Naive thymus-derived CD4-positive, alpha-beta T cell (primary cell): Measurements from ENCODE around the gene PRPF19. TPM values are rescaled to one million over a fixed set of nuclear protein-coding genes. Genes with fewer than 3 reads are reported as not detected.

Experiments used
- ATAC-seq: fragments of 150-1000 bp; cut with Tn5 transposase; 2 replicates; pipeline ENCODE4 v1.10.0; 2021; ENCODE audit warnings: mild to moderate bottlenecking, moderate library complexity
- CTCF ChIA-PET: fragments of 350-600 bp; sonication (Branson Sonifier 250); formaldehyde crosslinking; loops from one replicate; lab custom pipeline; 2021; ENCODE audit warnings: antibody characterized with exemption; lab: Charles Lee
- POLR2A ChIA-PET: fragments of 350-600 bp; sonication (Branson Sonifier 250); formaldehyde crosslinking; loops from one replicate; lab custom pipeline; 2021; ENCODE audit warnings: antibody characterized with exemption, inconsistent platforms; lab: Charles Lee
- DNase-seq, 9 donors: peaks; one replicate each; pipeline versions ENCODE4 v3.0.0 to v3.0.0-alpha.2; 2020 to 2022; ENCODE audit warnings: mixed read lengths in 1 of 9
- H3K27ac ChIP-seq: one replicate; pipeline ENCODE4 v1.7.0; 2013; ENCODE audit warnings: mild to moderate bottlenecking, low read depth, low read length, moderate library complexity
- H3K27me3 ChIP-seq, 2 donors: one replicate each; pipeline ENCODE4 v1.7.0; 2013; ENCODE audit warnings: low read length in 2 of 2, mild to moderate bottlenecking in 2 of 2, moderate library complexity in 2 of 2; ENCODE audit not compliant: control insufficient read depth in 2 of 2, insufficient read depth in 2 of 2
- H3K36me3 ChIP-seq, 3 experiments: 1 replicate in 2 of 3; 2 replicates in 1 of 3; pipeline ENCODE4 v1.7.0; 2013; ENCODE audit warnings: low read length in 3 of 3, mild to moderate bottlenecking in 3 of 3, moderate library complexity in 1 of 3; ENCODE audit not compliant: insufficient read depth in 3 of 3, control insufficient read depth in 2 of 3
- H3K4me1 ChIP-seq, 2 donors: one replicate each; pipeline ENCODE4 v1.7.0; 2013; ENCODE audit warnings: low read length in 2 of 2, mild to moderate bottlenecking in 2 of 2, moderate library complexity in 1 of 2; ENCODE audit not compliant: control insufficient read depth in 2 of 2, insufficient read depth in 2 of 2
- H3K4me3 ChIP-seq: 2 replicates; pipeline ENCODE4 v1.7.0; 2013; ENCODE audit warnings: mild to moderate bottlenecking, low read length
- H3K9me3 ChIP-seq, 3 experiments: 1 replicate in 2 of 3; 2 replicates in 1 of 3; pipeline ENCODE4 v1.7.0; 2013; ENCODE audit warnings: low read length in 3 of 3; ENCODE audit not compliant: control insufficient read depth in 2 of 3
- H3K27ac Mint-ChIP-seq, 9 donors: one replicate each; pipeline ENCODE4 v1.8.0; 2020 to 2022; ENCODE audit warnings: mixed read lengths in 9 of 9, mild to moderate bottlenecking in 8 of 9, moderate library complexity in 5 of 9, inconsistent platforms in 2 of 9
- H3K27me3 Mint-ChIP-seq, 5 donors: one replicate each; pipeline ENCODE4 v1.8.0; 2021 to 2022; ENCODE audit warnings: mixed read lengths in 5 of 5, mild to moderate bottlenecking in 1 of 5
- H3K36me3 Mint-ChIP-seq, 5 donors: one replicate each; pipeline ENCODE4 v1.8.0; 2020 to 2022; ENCODE audit warnings: mixed read lengths in 5 of 5, mild to moderate bottlenecking in 3 of 5, inconsistent platforms in 1 of 5
- H3K4me1 Mint-ChIP-seq, 7 donors: one replicate each; pipeline ENCODE4 v1.8.0; 2020 to 2022; ENCODE audit warnings: mixed read lengths in 7 of 7, mild to moderate bottlenecking in 3 of 7, inconsistent platforms in 1 of 7
- H3K4me3 Mint-ChIP-seq, 10 donors: one replicate each; pipeline ENCODE4 v1.8.0; 2020 to 2022; ENCODE audit warnings: mild to moderate bottlenecking in 10 of 10, mixed read lengths in 10 of 10, moderate library complexity in 6 of 10, inconsistent platforms in 2 of 10
- H3K9me3 Mint-ChIP-seq, 11 donors: one replicate each; pipeline ENCODE4 v1.8.0; 2020 to 2022; ENCODE audit warnings: mixed read lengths in 11 of 11, mild to moderate bottlenecking in 4 of 11, inconsistent platforms in 1 of 11, moderate library complexity in 1 of 11
- intact Hi-C, 2 donors: fragments of 100-400 bp; cut with micrococcal nuclease; formaldehyde crosslinking; loops; one replicate each; pipeline ENCODE4 v1.15.1; 2023
- polyA plus RNA-seq, 2 donors: library from polyadenylated mRNA; unstranded; fragments of 300-500 nt; fragmentation: Illumina TruSeq; gene quantifications; one replicate each; pipeline ENCODE4 v1.2.3, GENCODE V29; 2021
- total RNA-seq, 6 experiments: library from RNA in 5 of 6; stranded (reverse) in 5 of 6; gene quantifications; 1 replicate in 5 of 6; 2 replicates in 1 of 6; pipeline ENCODE4 v1.2.3 and lab custom pipeline; 2021 to 2026

Gene PRPF19
- total and polyA plus RNA-seq, 7 experiments from 2014 or later, result 17.9 to 139 (median 76.6) TPM

DNA sequence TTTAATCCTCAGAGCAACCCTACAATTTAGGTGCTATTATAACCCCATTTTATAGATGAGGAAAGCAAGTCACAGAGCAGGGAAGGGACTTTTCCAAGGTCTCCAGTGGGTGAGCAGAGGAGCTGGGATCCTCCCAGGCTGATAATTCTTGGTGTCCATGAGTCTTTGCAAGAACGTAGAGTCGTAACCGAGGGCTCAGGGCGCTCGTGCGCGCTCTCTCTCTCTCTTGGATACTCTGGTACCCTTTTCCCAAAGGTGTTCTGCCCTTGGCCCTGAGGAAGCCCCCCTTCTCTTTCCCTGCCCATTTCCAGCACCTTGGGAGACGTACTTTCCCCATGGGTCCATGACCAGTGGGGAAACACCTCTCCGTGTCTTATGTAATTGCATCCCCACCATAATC is 44.2 kb downstream of the PRPF19 start:
- CTCF ChIA-PET, result no interaction called here
- POLR2A ChIA-PET, result no interaction called here
- ATAC-seq (no peak), DNase-seq (no peak)
- intact Hi-C loops, result no loop called here
- no peak overlapping the region for H3K4me3 ChIP-seq
- peaks cover 0 to 2% (median 0%) of the 10 kb centered on the region in 11 donors for H3K9me3 Mint-ChIP-seq
- H3K9me3 ChIP-seq, result no peaks in the 10 kb centered on the region
- peaks cover 0 to 3% (median 0%) of the 10 kb centered on the region in 5 donors for H3K27me3 Mint-ChIP-seq
- peaks cover 7 to 10% of the 10 kb centered on the region in 2 donors for H3K4me1 ChIP-seq
- H3K4me3 Mint-ChIP-seq, result no peak overlapping the region
- no peaks in the 10 kb centered on the region for H3K36me3 Mint-ChIP-seq
- H3K27ac Mint-ChIP-seq, result no peak overlapping the region
- no peaks in the 10 kb centered on the region for H3K36me3 ChIP-seq
- H3K27ac ChIP-seq, result no peak overlapping the region
- peaks cover 12 to 18% (median 15%) of the 10 kb centered on the region in 7 donors for H3K4me1 Mint-ChIP-seq
- H3K27me3 ChIP-seq, result no peaks in the 10 kb centered on the region

DNA sequence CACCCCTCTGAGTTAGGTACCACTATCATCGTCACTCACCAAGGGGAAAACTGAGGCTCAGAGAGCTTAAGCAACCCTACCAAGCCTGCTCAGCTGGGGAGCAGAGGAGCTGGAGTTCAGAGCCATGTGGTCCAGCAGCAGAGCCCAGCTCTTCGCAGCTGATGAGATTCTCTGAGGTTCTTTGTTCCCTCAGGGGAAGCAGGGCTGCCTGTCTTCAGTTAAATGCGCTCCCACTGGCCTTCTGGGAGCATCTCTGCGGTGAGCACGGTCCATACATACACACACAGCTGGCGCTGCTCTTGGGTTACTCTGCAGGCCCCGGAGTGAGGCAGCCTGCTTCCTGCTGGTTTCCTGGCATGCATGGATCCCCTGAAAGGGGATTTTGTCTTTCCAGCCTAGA is 45.4 kb downstream of the PRPF19 start:
- Histone ChIP-seq H3K27me3 (no peaks in the 10 kb centered on the region), H3K4me3 (no peak overlapping the region), H3K36me3 (no peaks in the 10 kb centered on the region), H3K4me1 (peaks cover 7% of the 10 kb centered on the region in 2 donors), H3K27ac (no peak overlapping the region), H3K9me3 (no peaks in the 10 kb centered on the region)
- no peak overlapping the region for H3K4me3 Mint-ChIP-seq
- H3K9me3 Mint-ChIP-seq, result peaks cover 0 to 2% (median 0%) of the 10 kb centered on the region in 11 donors
- peaks cover 0 to 5% (median 0%) of the 10 kb centered on the region in 5 donors for H3K27me3 Mint-ChIP-seq
- H3K36me3 Mint-ChIP-seq, result no peaks in the 10 kb centered on the region
- ChIA-PET CTCF (no interaction called here), POLR2A (no interaction called here)
- intact Hi-C loops, result no loop called here
- no peak for ATAC-seq
- no peak overlapping the region for H3K27ac Mint-ChIP-seq
- H3K4me1 Mint-ChIP-seq, result peaks cover 12 to 18% (median 15%) of the 10 kb centered on the region in 7 donors
- no peak for DNase-seq

DNA sequence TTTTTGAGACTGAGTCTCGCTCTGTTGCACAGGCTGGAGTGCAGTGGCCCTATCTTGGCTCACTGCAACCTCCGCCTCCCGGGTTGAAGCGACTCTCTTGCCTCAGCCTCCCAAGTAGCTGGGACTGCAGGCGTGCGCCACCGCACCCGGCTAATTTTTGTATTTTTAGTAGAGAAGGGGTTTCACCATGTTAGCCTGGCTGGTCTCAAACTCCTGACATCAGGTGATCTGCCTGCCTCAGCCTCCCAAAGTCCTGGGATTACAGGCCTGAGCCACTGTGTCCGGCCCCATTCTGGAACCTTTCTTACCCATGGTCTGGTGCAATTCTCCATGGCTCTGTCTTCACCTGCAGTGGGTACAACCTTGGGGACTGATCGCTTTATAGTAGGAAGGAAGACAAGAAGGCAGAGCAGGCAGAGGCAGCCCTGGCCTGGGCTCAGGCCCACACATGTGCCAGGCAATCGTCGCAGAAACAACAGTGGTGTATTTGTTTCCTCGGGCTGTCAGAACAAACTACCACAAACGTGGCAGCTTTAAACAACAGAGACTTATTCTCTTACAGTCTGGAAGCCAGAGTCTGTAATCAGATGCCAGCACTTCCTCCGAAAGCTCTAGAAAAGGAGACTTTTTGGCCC is 46.7 kb downstream of the PRPF19 start:
- H3K27ac Mint-ChIP-seq, result peak overlapping the region in 5 of 9 donors; percentile 10 to 59 (median 18)
- ChIA-PET CTCF (no interaction called here), POLR2A (no interaction called here)
- peaks cover 0 to 2% (median 0%) of the 10 kb centered on the region in 11 donors for H3K9me3 Mint-ChIP-seq
- Histone ChIP-seq H3K4me3 (no peak overlapping the region), H3K27me3 (no peaks in the 10 kb centered on the region), H3K9me3 (no peaks in the 10 kb centered on the region), H3K36me3 (no peaks in the 10 kb centered on the region), H3K4me1 (peaks cover 7% of the 10 kb centered on the region in 2 donors), H3K27ac (no peak overlapping the region)
- intact Hi-C loops, result no loop called here
- DNase-seq (no peak), ATAC-seq (no peak)
- no peak overlapping the region for H3K4me3 Mint-ChIP-seq
- H3K27me3 Mint-ChIP-seq, result peaks cover 0 to 2% (median 0%) of the 10 kb centered on the region in 5 donors
- H3K4me1 Mint-ChIP-seq, result peaks cover 13 to 22% (median 19%) of the 10 kb centered on the region in 7 donors
- H3K36me3 Mint-ChIP-seq, result no peaks in the 10 kb centered on the region

DNA sequence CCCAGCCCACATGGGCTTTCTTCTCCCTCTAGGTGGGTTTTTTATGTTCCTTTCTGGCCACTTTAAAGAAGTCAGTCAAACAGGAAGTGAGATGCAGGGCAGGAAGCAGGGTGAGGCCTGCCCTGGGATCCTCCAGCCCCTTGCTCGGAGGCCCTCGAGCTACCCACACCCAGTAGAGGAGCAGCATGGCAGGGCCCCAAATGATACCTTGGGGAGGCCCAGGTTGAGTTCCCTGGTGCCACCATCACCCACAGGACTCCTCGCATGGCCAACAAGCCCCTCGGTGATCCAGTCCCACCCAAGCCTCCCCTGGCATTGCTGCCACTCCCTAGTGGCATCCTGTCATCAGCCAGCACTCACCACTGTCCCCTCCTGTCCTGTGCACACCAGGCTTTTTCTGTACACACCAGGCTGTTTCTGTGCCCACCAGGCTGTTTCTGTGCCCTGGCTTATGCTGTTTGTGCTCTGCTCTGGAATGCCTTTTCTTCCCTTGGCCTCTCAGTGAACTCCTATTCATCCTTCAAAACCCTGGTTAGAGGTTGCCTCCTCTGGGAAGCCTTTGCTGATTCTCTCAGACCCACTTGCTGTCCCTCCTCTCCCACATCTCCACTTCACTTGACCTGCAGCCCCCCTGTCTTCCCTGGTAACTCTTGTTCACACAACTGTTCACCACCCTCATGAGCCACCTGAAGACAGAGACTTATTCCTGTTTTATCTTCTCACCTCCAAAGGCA is 47.5 kb downstream of the PRPF19 start:
- ATAC-seq, result peak; percentile 45
- no peak for DNase-seq
- Histone ChIP-seq H3K27ac (peak overlapping the region; percentile 14), H3K36me3 (no peaks in the 10 kb centered on the region), H3K27me3 (no peaks in the 10 kb centered on the region), H3K4me1 (peaks cover 7% of the 10 kb centered on the region in 2 donors), H3K9me3 (no peaks in the 10 kb centered on the region), H3K4me3 (no peak overlapping the region)
- peak overlapping the region in 3 of 10 donors; percentile 3 to 11 (median 4) for H3K4me3 Mint-ChIP-seq
- intact Hi-C loops, result no loop called here
- H3K36me3 Mint-ChIP-seq, result peaks cover 0 to 1% (median 0%) of the 10 kb centered on the region in 5 donors
- POLR2A ChIA-PET, result no interaction called here
- H3K9me3 Mint-ChIP-seq, result peaks cover 0 to 2% (median 0%) of the 10 kb centered on the region in 11 donors
- peak overlapping the region in 6 of 9 donors; percentile 12 to 77 (median 40) for H3K27ac Mint-ChIP-seq
- H3K4me1 Mint-ChIP-seq, result peaks cover 13 to 22% (median 19%) of the 10 kb centered on the region in 7 donors
- H3K27me3 Mint-ChIP-seq, result peaks cover 0 to 2% (median 0%) of the 10 kb centered on the region in 5 donors
- CTCF ChIA-PET, result no interaction called here

DNA sequence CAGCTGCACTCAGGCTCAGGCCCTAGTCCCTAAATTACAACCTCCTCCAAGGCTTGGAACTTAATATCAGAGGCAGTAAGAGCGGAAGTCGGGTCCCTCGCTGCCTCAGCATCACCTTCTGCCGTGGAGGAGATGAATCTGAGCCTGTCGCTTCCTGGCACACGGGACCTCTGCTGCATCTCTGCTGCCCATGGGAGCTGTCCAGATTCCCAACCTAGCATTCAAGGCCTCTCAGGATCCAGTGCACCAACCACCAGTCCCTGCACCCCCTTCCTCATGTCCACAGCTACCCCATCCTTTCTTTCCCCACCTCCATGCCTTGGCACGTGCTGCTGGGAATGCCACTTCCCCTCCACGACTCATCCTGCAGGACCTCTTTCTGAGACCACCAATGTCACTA is 48.1 kb downstream of the PRPF19 start:
- ChIA-PET CTCF (no interaction called here), POLR2A (no interaction called here)
- Mint-ChIP-seq H3K4me1 (peaks cover 13 to 22% (median 19%) of the 10 kb centered on the region in 7 donors), H3K27me3 (peaks cover 0 to 2% (median 0%) of the 10 kb centered on the region in 5 donors), H3K27ac (peak overlapping the region in 4 of 9 donors; percentile 15 to 57 (median 30)), H3K36me3 (peaks cover 0 to 4% (median 0%) of the 10 kb centered on the region in 5 donors), H3K9me3 (peaks cover 0 to 2% (median 0%) of the 10 kb centered on the region in 11 donors), H3K4me3 (peak overlapping the region in 2 of 10 donors; percentile 4 to 27)
- peaks cover 7% of the 10 kb centered on the region in 2 donors for H3K4me1 ChIP-seq
- peak overlapping the region; percentile 14 for H3K27ac ChIP-seq
- no peak for ATAC-seq
- no peak for DNase-seq
- no peaks in the 10 kb centered on the region for H3K9me3 ChIP-seq
- H3K36me3 ChIP-seq, result peaks cover 0 to 2% (median 0%) of the 10 kb centered on the region in 3 experiments
- H3K27me3 ChIP-seq, result no peaks in the 10 kb centered on the region
- intact Hi-C loops, result no loop called here
- no peak overlapping the region for H3K4me3 ChIP-seq

DNA sequence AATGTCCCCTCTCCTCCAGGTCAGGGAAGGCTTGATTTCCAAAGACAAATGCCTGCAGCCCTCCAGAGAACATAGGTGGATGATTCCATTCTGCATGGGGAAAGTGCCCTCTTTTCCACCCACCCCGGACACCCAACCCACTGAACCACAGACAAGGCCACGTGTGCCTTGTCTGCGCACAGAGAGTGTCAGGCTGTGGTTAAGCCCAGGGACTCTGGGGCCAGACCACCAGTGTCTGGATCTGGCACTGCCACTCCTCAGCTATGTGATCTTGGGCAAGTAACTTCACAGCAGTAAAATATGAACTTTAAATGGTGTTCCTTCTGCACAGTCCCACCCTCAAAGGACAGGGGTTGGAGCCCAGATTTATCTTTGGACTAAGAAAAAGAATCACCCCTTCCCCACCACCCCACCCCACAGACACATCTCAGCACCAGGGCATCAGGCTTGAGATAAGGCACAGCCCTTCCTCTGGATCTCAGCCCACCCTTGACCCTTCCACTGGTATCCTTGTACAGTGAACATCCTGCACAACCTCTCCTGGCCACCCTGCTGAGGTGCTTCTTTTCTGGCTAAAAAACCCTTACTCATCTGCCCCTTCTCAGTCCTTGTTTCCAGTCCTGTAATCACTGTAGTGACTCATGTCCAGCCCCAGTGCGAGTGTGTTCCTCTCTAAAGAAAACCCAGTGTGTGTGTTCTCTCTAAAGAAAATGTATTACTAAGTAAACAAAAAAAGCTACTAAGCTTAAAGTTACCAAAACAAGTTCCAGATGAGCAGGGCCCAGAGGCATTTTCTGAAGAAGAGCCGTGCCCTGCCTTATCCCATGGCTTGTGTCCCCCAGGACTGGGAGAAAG is 48.8 kb downstream of the PRPF19 start:
- Histone ChIP-seq H3K27me3 (no peaks in the 10 kb centered on the region), H3K9me3 (no peaks in the 10 kb centered on the region), H3K4me1 (peaks cover 7% of the 10 kb centered on the region in 2 donors), H3K4me3 (no peak overlapping the region), H3K36me3 (peaks cover 0 to 5% (median 0%) of the 10 kb centered on the region in 3 experiments), H3K27ac (no peak overlapping the region)
- intact Hi-C loops, result no loop called here
- ChIA-PET CTCF (no interaction called here), POLR2A (no interaction called here)
- Mint-ChIP-seq H3K36me3 (peaks cover 0 to 4% (median 0%) of the 10 kb centered on the region in 5 donors), H3K4me3 (no peak overlapping the region), H3K9me3 (peaks cover 0 to 2% (median 0%) of the 10 kb centered on the region in 11 donors), H3K27me3 (peaks cover 0 to 2% (median 0%) of the 10 kb centered on the region in 5 donors), H3K4me1 (peaks cover 13 to 22% (median 19%) of the 10 kb centered on the region in 7 donors), H3K27ac (peak overlapping the region in 5 of 9 donors; percentile 15 to 82 (median 57))
- no peak for DNase-seq
- ATAC-seq, result peak; percentile 35
